GM19463 (cell line): Measurements from ENCODE around the gene MEIS2.

Experiments
- ATAC-seq: cut with Tn5 transposase; IDR thresholded peaks from one replicate; pipeline ENCODE4 v1.9.1; 2021; ENCODE audit warnings: mild to moderate bottlenecking, moderate library complexity; ENCODE audit not compliant: unreplicated experiment

The MEIS2 gene

DNA sequence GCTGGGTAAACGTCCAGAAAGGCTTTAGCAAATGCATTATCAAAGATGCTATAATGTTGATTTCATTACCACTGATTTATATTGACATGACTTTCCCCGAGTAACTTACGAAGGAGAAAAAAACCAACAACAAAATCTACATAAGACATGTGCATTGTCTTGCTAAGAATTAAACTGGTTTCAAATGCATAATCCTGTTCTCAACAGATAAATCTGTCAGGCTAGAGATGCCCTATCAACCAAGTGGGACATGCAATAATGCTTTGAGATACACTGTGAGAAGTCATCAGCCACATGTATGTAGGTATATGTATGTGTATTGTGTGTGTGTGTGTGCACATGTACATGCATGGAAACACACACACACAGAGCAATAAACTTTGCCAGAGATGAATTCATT lies 195.6 kb downstream of the MEIS2 start:
- no peak for ATAC-seq

DNA sequence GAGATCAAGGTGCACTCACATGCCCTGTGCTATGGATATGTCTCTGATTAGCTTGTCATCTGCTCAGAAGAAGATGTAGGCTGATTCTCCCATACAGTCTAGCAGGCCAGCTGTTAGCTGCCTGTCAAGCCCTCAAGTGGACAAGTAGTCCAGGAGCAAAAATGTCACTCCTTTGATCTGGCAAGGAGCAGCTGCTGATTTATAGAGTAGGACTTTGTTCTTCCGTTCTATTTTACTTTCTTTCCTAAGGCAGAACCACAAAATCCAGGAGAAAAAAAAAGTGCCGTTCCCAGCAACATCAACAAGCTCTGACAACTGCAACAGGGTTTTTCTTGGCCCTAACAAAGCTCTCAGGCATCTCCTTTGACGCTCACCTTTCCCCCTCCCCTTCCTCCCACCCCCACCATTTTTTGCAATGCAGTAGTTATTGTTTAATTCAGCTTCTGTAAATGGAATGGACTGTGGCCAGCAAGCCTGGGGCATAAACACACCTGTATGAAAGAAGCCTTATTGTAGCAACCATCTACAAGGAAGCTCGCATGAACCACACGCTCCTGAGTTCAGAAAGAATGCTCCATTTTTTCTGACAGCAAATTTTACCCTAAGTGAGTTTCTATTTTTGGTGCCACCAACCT lies 196.3 kb downstream of the MEIS2 start:
- ATAC-seq = no peak

DNA sequence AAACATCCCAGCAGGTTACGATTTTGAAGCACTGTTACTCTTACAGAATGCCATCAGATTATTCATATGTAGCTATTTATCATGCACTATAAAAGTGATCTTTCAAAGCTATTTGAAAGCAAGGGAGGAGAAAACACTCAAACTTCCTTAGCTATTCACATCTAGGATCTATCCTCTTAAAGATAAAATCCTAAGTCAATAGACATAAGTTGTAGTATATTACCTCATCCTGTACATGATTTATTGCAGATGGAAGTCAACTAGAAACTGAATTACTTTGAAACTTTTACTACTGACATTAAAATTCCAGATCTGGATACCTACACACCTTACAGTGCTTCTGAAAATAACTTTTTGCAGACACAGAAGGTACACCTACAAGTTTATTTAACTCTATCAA lies 197.2 kb downstream of the MEIS2 start:
- ATAC-seq = no peak

DNA sequence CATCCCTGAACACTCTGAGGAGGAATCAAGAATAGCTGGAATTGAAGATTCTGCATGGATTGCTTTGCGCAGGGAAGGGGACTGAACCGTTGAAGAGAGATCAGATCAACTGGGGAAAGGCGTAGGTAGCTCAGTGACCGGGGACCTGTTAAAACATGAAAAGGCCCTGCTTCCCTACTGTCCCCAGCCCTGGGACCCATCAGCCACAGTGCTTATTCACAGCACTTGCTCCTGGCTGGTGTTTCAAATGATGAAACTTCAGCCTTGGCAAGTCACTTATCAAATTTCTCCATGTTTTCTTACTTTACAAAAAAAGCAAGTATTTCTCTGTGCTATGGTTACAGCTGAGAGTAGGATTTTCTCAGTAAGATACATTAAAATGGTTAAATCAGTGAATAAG lies 199.3 kb downstream of the MEIS2 start:
- no peak for ATAC-seq

DNA sequence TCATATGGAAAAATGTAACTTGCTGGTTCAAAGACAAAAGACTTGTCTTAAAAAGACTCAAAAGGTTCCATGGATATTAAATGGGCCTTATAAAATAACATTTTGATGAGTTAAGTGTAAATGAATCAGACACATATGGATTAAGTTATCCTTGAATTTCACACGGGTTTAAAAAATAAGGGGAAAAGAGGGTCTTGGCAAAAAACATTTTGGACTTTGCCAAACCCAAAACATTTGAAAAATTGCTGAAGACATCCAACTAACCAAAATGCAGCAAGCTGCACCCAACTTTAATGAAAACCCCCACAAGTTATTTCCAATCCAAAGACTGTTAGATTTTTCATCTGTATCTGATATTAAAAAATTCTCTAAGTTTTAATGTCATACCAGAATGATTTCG lies 200.7 kb downstream of the MEIS2 start:
- no peak for ATAC-seq

DNA sequence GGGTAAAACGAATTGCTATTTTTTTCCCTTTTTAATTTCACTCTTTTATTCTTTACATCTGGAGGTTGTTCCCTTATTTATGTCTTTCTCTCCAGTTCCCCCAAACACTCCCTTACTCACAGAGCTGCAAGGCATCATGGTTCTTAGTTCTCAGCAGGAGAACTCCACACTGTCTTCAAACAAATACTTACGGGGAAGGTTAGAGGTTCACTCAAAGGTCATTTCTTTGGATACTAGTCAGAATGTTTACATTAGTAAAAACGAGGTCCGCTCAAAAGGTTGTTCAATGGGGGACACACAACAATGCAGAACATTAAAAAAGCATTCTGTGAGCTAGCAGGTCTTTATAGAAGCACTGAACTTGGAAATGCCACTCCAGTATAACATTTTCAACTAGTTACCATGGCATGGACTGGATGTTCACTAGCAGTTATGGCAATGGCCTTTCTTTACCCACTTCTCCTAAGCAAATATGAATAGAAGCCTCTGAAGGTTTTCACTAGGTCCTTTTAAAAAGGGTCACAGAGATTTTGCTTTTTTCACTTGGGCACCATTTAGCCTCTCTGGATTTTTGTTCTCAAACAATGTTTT lies 201.7 kb downstream of the MEIS2 start:
- ATAC-seq = no peak

DNA sequence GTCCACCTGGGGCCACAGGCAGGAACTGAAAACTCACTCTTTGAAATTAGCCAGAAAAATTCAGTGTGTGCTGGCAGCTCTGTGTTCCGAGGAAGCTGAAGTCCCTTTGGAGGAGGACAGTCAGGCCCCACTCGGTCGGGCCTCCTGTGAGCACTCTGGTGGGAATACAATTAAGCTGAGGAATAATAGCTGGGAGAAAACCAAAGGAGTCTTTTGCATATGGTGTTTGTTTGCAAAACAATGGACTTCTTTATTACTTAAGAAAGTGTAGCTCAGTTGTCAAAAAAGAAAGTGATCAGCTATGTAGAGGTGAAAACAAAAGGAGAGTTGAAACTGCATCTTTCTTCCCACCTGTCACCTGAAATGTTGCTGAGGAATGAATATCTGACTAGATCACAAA lies 202.5 kb downstream of the MEIS2 start:
- no peak for ATAC-seq

DNA sequence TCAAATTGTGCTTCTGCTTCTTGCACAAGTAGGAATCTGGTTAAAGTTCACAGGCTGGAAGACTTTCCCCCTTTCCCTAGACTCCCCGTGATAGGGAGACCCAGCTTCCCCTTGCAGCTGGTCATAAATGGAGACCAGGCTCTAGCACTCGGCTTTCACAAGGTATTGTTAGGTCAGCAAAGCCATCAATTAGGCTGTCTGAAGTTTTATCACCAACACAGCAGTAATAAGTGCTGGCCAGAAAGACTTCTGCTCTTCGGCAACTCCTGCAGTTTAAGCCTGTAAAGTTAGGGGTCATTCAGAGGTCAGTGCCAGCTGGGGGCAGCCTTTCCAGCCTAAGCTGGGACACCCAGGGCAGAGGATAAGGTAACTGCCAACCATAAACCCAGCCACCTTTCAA lies 203.4 kb downstream of the MEIS2 start:
- no peak for ATAC-seq

DNA sequence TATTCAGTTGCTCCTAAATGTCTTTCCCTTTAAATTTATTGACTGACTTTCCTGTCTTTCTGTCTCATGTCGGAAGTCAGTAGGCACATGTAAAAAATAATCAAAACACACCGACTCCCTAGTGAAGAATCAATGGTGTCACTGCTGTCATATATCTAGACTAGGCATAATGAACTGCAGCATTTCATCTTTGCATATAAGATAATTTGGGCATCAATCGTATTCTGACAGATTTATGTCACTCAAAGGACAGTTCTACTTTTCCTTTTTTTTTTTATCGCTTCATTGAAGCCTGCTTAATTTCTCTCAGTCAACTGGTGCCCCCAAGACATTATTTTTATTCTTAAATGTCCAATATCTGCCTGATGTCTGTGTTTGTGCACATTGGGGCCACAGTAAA lies 206.3 kb downstream of the MEIS2 start:
- ATAC-seq = no peak

DNA sequence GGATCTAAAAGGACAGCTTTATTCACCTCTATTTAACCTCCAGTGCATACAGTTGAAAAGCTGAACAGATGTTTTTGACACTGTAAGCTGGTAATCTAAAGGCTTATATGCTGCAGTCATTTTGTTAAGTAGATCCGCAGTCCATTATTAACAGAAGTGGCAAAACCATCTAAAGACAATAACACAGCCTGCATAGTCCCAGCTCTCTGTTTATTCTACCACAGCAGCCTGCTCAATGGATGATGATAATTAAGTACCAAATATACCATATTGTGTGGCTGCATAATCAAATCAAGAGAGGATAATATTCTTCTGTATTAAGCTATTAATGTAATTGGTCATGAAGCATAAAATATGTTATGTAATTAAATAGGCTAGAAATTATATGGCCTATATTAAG lies 207.1 kb downstream of the MEIS2 start:
- ATAC-seq = no peak

DNA sequence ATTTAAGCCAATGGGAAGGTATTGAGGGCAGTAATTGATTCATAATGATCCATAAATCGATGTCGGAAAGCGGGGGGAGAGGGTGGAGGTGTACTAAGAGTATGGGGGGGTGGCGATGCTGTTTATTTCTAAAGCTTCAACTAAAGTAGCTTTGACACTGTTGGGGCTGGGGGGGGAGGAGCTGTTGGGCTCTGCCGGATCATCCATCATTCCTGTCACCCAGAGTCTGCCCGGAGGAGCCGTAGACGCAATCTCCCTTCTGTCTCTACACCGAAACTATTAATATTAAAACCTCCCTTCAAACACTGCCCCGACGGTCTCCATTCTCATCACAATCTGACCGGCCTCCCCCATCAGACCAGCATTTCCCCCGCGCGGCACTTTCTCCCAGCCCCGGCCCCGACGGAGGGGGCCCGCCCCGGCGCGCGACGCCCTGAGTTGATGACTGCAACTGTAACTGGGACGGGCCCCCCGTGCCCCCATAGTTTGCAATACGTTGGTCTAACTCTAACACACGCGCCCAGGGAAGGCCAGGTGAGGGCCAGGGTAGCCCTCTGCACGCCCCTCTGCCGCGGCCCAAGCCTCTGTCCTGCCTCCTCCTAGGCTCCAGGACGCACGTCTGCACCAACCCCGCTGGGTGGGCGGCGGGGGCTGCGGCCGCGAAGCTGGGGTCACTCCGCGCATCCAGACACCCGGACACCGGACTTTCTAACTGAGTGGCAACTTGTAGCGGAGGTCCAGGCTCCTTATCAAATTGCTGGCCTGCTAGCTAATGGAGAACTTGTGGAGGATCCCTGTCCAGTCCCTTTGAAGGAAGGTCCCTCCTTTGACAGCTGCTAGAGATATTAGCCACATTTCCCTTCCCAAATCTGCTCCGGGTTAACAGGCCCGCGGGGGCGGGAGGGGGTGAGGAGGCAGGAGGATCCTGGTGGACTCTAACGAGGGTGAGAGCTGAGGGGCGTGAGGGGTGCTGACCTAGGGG lies 212.0 kb downstream of the MEIS2 start:
- no peak for ATAC-seq

DNA sequence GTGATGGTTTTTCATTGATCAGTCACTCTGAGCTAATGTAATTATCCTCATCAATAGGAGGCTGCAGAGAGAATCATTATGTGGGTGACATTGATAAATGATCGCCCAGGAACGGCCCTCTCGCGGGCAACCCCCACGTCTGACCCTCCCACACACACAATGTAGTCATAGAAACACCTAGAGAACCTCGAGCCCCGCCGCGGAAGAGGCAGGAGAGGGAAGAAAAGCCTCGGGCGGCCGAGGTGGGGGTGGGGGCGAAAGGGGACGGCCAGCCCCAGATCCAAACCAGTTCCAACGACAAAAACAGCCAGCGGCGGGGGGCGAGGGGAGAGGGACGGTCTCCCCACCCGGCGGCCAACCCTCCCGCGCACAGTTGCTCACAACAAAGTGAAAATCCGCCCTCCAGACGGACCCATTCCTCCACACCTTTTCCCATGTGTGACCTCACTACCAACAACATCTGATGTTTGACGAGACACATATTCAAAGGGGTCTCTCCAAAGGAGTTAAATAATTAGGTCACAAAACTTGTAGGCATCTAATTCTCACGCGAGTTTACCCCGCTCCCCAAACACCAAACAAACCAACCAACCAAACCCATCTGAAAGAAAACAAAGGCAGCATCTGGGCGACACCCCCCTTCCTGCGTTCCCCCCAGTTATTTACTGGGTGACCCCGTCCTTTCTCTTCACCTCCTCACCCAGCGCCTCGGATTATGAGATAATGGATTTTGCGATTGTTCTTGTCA lies 213.0 kb downstream of the MEIS2 start:
- no peak for ATAC-seq

DNA sequence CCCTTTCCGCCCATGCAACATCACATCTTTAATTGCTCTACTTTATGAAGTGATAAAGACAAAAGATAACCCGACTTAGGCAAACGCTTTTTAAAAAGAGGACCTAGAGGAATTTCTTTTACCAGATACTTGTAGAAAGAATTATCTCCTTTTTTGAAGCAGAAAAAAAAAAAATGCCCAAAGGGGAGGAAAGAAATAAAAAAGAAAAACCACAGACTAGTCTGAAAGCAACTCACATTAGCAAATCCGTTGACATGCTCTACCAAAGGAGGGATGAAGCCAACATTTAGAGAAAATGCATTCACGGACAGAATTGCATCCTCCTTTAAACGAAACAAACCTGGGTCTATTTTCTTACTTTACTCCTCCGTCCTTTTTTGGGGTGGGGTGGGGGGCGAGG lies 213.6 kb downstream of the MEIS2 start:
- no peak for ATAC-seq

DNA sequence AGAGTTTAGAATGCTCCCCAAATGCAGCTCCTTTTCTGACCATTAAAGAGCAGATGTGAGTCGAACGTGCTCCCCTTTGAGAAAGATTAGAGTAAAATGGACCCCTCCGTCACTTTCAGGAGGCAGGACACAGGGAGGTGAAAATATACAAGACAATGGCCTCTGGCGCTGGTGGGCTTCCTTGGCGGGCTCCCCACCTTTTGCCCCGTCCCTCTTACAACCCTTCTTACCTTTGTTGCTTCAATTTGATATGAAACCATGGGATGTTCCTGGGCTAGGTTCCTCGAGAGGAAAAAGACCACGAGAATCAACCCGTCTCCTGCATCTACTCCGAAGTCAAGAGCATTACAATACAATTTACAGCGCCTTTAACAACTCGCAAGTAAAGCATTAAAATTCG lies 214.2 kb downstream of the MEIS2 start:
- ATAC-seq = no peak

DNA sequence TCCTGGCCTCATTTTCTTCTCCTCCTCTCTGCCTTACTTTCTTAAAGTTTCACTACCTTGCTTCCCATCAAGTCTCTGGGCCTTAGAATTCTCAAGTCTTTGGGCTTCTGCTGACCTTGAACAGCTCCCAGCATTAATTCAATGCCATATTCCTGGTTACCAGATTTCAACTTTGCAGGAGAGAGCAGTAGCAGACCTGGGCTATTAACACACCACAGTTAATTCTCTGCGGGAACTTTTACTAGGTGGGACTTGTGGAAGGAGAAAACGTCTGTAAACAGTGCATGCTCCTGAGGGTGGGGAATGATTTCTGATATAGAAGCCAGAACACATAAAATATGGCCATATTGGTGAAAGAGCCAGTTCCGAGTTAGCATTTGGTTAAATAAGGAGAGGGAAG lies 214.6 kb downstream of the MEIS2 start:
- ATAC-seq = no peak

DNA sequence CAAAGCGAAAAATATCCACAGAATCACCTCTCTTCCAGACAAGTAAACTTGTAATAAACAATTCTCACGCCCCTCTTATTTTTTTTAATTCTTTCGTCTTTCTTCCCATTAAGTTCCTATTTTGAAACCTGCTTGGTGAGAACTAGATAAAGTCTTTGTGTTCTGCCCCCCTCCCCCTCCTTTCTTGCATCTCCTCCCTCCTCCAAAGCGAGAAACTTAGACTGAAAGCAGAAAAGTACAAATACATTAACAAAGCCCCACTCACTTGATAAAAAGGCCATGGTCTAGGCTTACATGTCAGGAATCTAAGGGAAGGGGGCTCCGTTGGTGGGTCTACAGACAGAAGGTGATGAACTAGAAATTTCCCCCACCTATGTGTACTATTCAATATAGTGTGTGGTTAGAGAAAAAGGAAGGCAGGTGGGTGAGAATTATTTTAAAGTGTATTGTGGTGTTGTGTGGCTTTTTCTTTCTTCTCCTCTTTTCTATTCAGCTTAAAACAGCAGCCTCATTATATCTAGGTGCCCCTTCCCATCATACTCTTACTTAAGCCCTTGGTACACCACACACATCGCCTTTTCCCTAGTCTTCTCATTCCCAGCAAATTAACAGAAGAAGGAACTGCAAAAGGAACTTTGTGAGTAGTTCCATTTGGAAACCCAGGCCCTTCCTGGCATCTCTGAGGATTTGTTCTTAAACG lies 215.3 kb downstream of the MEIS2 start:
- no peak for ATAC-seq

DNA sequence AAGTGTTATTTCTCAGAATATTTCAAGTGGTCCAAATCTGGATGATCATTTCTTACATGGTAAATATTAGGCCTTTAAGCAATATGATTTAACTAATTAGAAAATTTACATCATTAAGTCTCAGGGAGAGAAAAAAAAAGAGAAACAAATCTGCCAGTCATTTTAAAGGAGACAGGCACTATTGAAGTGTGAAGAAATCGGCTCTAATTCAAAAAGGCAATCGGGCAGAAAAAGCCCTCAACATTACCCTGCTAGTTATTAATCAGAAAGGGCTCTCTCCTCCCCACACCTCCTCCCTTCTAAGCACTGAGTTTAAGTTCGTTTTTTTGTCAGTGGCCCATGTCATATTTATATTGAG lies 215.9 kb downstream of the MEIS2 start:
- no peak for ATAC-seq

DNA sequence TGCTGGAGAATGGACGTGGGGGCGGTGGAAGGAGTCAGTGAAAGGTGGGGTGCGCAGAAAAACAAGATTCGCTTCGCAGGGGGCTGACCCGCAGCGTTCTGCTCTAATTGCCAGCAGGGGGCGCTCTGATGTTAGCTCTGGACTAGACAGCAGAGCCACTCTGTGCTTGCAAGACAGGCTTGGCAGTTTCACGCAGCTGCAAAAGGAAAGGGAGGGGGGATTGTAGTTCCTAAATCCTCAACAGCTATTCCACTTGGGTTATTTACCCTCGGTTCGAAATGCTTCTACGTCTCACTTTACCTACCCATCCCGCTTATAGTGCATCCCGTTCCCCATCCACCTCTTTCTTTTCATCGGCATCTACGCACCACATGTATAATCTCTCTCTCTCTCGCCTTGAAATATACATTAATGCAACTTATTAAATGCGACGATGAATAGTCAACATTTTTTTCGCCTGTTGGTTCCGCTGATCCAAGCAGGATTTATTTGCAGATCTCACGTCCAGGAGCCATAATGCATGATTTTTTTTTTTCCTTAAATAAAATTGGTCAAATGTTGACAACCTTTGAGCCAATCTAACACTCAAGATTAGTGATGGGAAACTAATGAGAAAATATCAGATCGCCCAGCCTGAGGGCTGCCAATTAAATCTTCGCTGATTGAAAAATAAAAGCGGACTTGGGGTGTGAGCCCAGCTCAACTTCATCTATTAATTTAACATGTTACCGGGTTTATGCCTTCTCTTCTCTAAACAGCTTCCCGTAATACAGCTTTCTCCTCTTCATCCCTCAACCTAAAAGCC lies 216.4 kb downstream of the MEIS2 start:
- peak; percentile 82 for ATAC-seq

DNA sequence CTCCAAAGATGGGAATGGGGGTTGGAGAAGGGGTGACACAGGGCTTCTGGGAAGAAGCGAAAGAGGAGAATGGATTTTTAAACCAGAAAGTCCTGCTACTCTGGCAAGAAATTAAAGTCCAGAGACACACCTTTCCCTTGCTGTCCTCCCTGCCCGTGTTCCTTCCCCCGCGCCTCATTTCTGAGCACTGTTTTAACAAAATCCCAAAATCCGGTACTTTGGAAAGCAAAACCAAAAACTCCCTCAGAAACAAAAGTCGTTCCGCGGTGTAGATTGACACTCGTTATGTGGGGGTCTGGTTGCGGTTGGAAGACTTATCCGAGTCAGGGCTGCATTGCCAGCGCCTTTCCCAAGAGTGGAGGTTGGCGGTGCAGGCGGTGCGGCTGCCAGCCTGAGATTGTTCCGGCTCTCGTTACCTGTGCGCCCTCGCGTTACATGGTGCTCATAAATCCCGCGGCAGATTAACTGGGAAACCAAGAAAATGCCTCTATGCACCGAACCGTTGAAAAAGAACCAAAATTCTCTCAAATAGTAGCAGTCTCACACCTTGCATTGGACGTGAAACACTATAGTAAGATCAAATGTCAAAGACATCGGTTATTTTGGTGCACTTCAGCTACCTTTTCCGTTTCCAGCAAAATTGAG lies 217.7 kb downstream of the MEIS2 start:
- ATAC-seq = no peak
